BJ (cell line): ENCODE measurements around the gene ISCA2. TPM values are rescaled to one million over a fixed set of nuclear protein-coding genes. Genes with fewer than 3 reads are reported as not detected.
"Not testable (repeated sequence)": the region's sequence is repeated elsewhere in the genome, so short reads cannot be mapped to it uniquely, and the experiment has no call there.

ENCODE experiments used
- CTCF ChIA-PET: fragments of 350-600 bp; formaldehyde crosslinking; extraction: SDS; loops from one replicate; lab custom pipeline; 2021; ENCODE audit warnings: antibody characterized with exemption, inconsistent platforms; lab: Yijun Ruan, JAX
- POLR2A ChIA-PET: fragments of 300-600 bp; sonication (Branson Sonifier 250); formaldehyde crosslinking; extraction: SDS; loops from one replicate; lab custom pipeline; 2021; ENCODE audit warnings: antibody characterized with exemption; lab: Charles Lee
- DNase-seq: peaks from one replicate; pipeline ENCODE4 v3.0.0-alpha.2; 2011; ENCODE audit warnings: low read depth
- H3K27me3 ChIP-seq: 2 replicates; pipeline ENCODE4 v1.6.0; 2011; ENCODE audit warnings: low read length; ENCODE audit not compliant: control insufficient read depth, insufficient read depth
- H3K36me3 ChIP-seq: 2 replicates; pipeline ENCODE4 v1.5.1; 2011; ENCODE audit warnings: low read length; ENCODE audit not compliant: control insufficient read depth, insufficient read depth
- H3K4me3 ChIP-seq: 2 replicates; pipeline ENCODE4 v1.5.1; 2011; ENCODE audit warnings: low read depth, mild to moderate bottlenecking, control low read depth, low read length
- CTCF ChIP-seq: IDR thresholded peaks from 2 replicates; pipeline ENCODE4 v1.5.1; 2011; ENCODE audit warnings: low read depth, mild to moderate bottlenecking, control low read depth, inconsistent platforms, low read length, moderate library complexity; ENCODE audit not compliant: insufficient read depth
- polyA plus RNA-seq: library from polyadenylated mRNA; depleted of rRNA; stranded (reverse); fragments of >200 nt; gene quantifications from 2 replicates; pipeline ENCODE4 v1.2.3, GENCODE V29; 2011

ISCA2 gene
- polyA plus RNA-seq, 1 experiment = 13.0 TPM

GRCh38 chr14:74532246-74532645, 38.7 kb downstream of the ISCA2 start:
- ChIA-PET CTCF (interaction anchor here (0.6 to 1.6 kb wide), 3 partner anchors 12 to 33 kb away, joined by 3 read pairs; no protein-coding TSS in a partner anchor), POLR2A (no interaction called here)
- no peak for DNase-seq
- Histone ChIP-seq H3K4me3 (no peak overlapping the region), H3K36me3 (peaks cover 6% of the 10 kb centered on the region), H3K27me3 (no peaks in the 10 kb centered on the region)
- TF ChIP-seq CTCF = no peak

- DNase-seq = no peak
- no peak for TF ChIP-seq CTCF
- ChIA-PET POLR2A (no interaction called here), CTCF (interaction anchor here (1.0 to 1.6 kb wide), 2 partner anchors 13 to 75 kb away, joined by 3 read pairs; no protein-coding TSS in a partner anchor)
- no peak overlapping the region for H3K4me3 ChIP-seq
- H3K36me3 ChIP-seq = peaks cover 6% of the 10 kb centered on the region
- H3K27me3 ChIP-seq = no peaks in the 10 kb centered on the region
Measured at GRCh38 chr14:74533576-74533975, 40.0 kb downstream of the ISCA2 start.

- Histone ChIP-seq H3K4me3 (no peak overlapping the region), H3K36me3 (peaks cover 4% of the 10 kb centered on the region), H3K27me3 (no peaks in the 10 kb centered on the region)
- POLR2A ChIA-PET = no interaction called here
- CTCF ChIA-PET = interaction anchor here (0.8 kb wide), 1 partner anchor 19 kb away, joined by 3 read pairs; no protein-coding TSS in a partner anchor
- no peak for TF ChIP-seq CTCF
- DNase-seq = no peak
Measured at GRCh38 chr14:74535756-74536325, 42.3 kb downstream of the ISCA2 start.

- DNase-seq, H3K36me3 ChIP-seq, H3K4me3 ChIP-seq, CTCF ChIA-PET, POLR2A ChIA-PET, H3K27me3 ChIP-seq: not testable (repeated sequence)
Measured at GRCh38 chr14:74536336-74536735, 42.8 kb downstream of the ISCA2 start.

- no peaks in the 10 kb centered on the region for H3K27me3 ChIP-seq
- POLR2A ChIA-PET = no interaction called here
Measured at GRCh38 chr14:74538411-74539391, 45.1 kb downstream of the ISCA2 start.

More at GRCh38 chr14:74538411-74539391, 45.1 kb downstream of the ISCA2 start:
- no peak for DNase-seq
- H3K36me3 ChIP-seq = peaks cover 4% of the 10 kb centered on the region
- CTCF ChIA-PET = interaction anchor here (1.2 to 1.4 kb wide), 3 partner anchors 11 to 70 kb away, joined by 3 read pairs; no protein-coding TSS in a partner anchor
- TF ChIP-seq CTCF = no peak
- no peak overlapping the region for H3K4me3 ChIP-seq
